Measurements from ENCODE around the gene HIP1. TPM values are rescaled to one million over a fixed set of nuclear protein-coding genes. Genes with fewer than 3 reads are reported as not detected.
"Not testable (repeated sequence)": the region's sequence is repeated elsewhere in the genome, so short reads cannot be mapped to it uniquely, and the experiment has no call there.

HIP1 gene
- total and polyA plus RNA-seq, 5 experiments from 2014 or later: 0.13 to 2.1 (median 1.6) TPM

- no peak for DNase-seq
- no peak for ATAC-seq
- no peaks in the 10 kb centered on the region for H3K9me3 Mint-ChIP-seq
- no peaks in the 10 kb centered on the region for H3K36me3 Mint-ChIP-seq
- H3K27ac Mint-ChIP-seq: no peak overlapping the region
- H3K4me1 Mint-ChIP-seq: peaks cover 0 to 2% (median 0%) of the 10 kb centered on the region in 4 donors
- H3K4me3 Mint-ChIP-seq: no peak overlapping the region
- POLR2A ChIA-PET: no interaction called here
- peaks cover 0 to 3% (median 0%) of the 10 kb centered on the region in 5 donors for H3K27me3 Mint-ChIP-seq
Measured at GRCh38 chr7:75604408-75604807, 134.3 kb downstream of the HIP1 start.

GRCh38 chr7:75602831-75603230, 135.9 kb downstream of the HIP1 start:
- H3K27me3 Mint-ChIP-seq, H3K4me1 Mint-ChIP-seq, ATAC-seq, H3K36me3 Mint-ChIP-seq, H3K27ac Mint-ChIP-seq, H3K9me3 Mint-ChIP-seq, H3K4me3 Mint-ChIP-seq, POLR2A ChIA-PET, DNase-seq: not testable (repeated sequence)

- POLR2A ChIA-PET: interaction anchor here (0.6 kb wide), 1 partner anchor 150 kb away, joined by 6 read pairs; no protein-coding TSS in a partner anchor
- Mint-ChIP-seq H3K9me3 (no peaks in the 10 kb centered on the region), H3K27ac (no peak overlapping the region), H3K36me3 (no peaks in the 10 kb centered on the region), H3K4me1 (peaks cover 0 to 2% (median 0%) of the 10 kb centered on the region in 4 donors), H3K27me3 (peaks cover 0 to 3% (median 0%) of the 10 kb centered on the region in 5 donors), H3K4me3 (no peak overlapping the region)
- ATAC-seq: no peak
- no peak for DNase-seq
Measured at GRCh38 chr7:75601539-75601938, 137.2 kb downstream of the HIP1 start.

- H3K27ac Mint-ChIP-seq, ATAC-seq, H3K36me3 Mint-ChIP-seq, H3K9me3 Mint-ChIP-seq, DNase-seq, POLR2A ChIA-PET, H3K4me1 Mint-ChIP-seq, H3K4me3 Mint-ChIP-seq, H3K27me3 Mint-ChIP-seq: not testable (repeated sequence)
Measured at GRCh38 chr7:75600748-75601147, 138.0 kb downstream of the HIP1 start.

GRCh38 chr7:75599244-75599781, 139.4 kb downstream of the HIP1 start:
- H3K27me3 Mint-ChIP-seq: no peaks in the 10 kb centered on the region
- peaks cover 0 to 2% (median under 1%) of the 10 kb centered on the region in 4 donors for H3K4me1 Mint-ChIP-seq
- DNase-seq: no peak
- H3K27ac Mint-ChIP-seq: no peak overlapping the region
- H3K9me3 Mint-ChIP-seq: no peaks in the 10 kb centered on the region
- POLR2A ChIA-PET: interaction anchor here (0.7 kb wide), 1 partner anchor 573 kb away, joined by 5 read pairs; no protein-coding TSS in a partner anchor
- no peaks in the 10 kb centered on the region for H3K36me3 Mint-ChIP-seq
- no peak overlapping the region for H3K4me3 Mint-ChIP-seq
- no peak for ATAC-seq

- no peak overlapping the region for H3K27ac Mint-ChIP-seq
- no peak for ATAC-seq
- H3K9me3 Mint-ChIP-seq: no peaks in the 10 kb centered on the region
- POLR2A ChIA-PET: no interaction called here
- DNase-seq: no peak
- no peaks in the 10 kb centered on the region for H3K36me3 Mint-ChIP-seq
- H3K27me3 Mint-ChIP-seq: peaks cover 0 to 3% (median 0%) of the 10 kb centered on the region in 5 donors
- no peak overlapping the region for H3K4me3 Mint-ChIP-seq
- H3K4me1 Mint-ChIP-seq: peaks cover 0 to 2% (median under 1%) of the 10 kb centered on the region in 4 donors
Measured at GRCh38 chr7:75596727-75597614, 141.8 kb downstream of the HIP1 start.

GRCh38 chr7:75595766-75596165, 143.0 kb downstream of the HIP1 start:
- H3K27ac Mint-ChIP-seq: no peak overlapping the region
- no peak for DNase-seq
- peaks cover 0 to 3% (median 0%) of the 10 kb centered on the region in 5 donors for H3K27me3 Mint-ChIP-seq
- H3K4me3 Mint-ChIP-seq: no peak overlapping the region
- no peaks in the 10 kb centered on the region for H3K9me3 Mint-ChIP-seq
- no peak for ATAC-seq
- H3K36me3 Mint-ChIP-seq: peaks cover 0 to 1% (median under 1%) of the 10 kb centered on the region in 3 donors
- H3K4me1 Mint-ChIP-seq: peaks cover 0 to 2% (median under 1%) of the 10 kb centered on the region in 4 donors
- POLR2A ChIA-PET: no interaction called here

GRCh38 chr7:75593500-75594184, 145.1 kb downstream of the HIP1 start:
- DNase-seq, POLR2A ChIA-PET, H3K4me3 Mint-ChIP-seq, H3K4me1 Mint-ChIP-seq, ATAC-seq, H3K27me3 Mint-ChIP-seq, H3K27ac Mint-ChIP-seq, H3K9me3 Mint-ChIP-seq, H3K36me3 Mint-ChIP-seq: not testable (repeated sequence)

GRCh38 chr7:75591467-75592255, 147.1 kb downstream of the HIP1 start:
- Mint-ChIP-seq H3K4me3 (no peak overlapping the region), H3K36me3 (peaks cover 0 to 10% (median 7%) of the 10 kb centered on the region in 3 donors), H3K27ac (no peak overlapping the region), H3K9me3 (peaks cover 0 to 7% (median 2%) of the 10 kb centered on the region in 9 donors), H3K4me1 (peaks cover 0 to 2% (median under 1%) of the 10 kb centered on the region in 4 donors), H3K27me3 (peaks cover 0 to 3% (median 0%) of the 10 kb centered on the region in 5 donors)
- POLR2A ChIA-PET: no interaction called here
- ATAC-seq: no peak
- peak in 1 of 10 donors; percentile 26 for DNase-seq

- Mint-ChIP-seq H3K27me3 (peaks cover 0 to 3% (median 0%) of the 10 kb centered on the region in 5 donors), H3K36me3 (peaks cover 0 to 10% (median 7%) of the 10 kb centered on the region in 3 donors), H3K27ac (no peak overlapping the region), H3K9me3 (peaks cover 0 to 7% (median 2%) of the 10 kb centered on the region in 9 donors), H3K4me1 (peaks cover 0 to 2% (median under 1%) of the 10 kb centered on the region in 4 donors), H3K4me3 (no peak overlapping the region)
- ATAC-seq (no peak), DNase-seq (no peak)
- POLR2A ChIA-PET: no interaction called here
Measured at GRCh38 chr7:75590373-75591005, 148.3 kb downstream of the HIP1 start.

- Mint-ChIP-seq H3K4me1 (no peaks in the 10 kb centered on the region), H3K9me3 (peaks cover 0 to 3% (median 0%) of the 10 kb centered on the region in 9 donors), H3K36me3 (no peaks in the 10 kb centered on the region), H3K27ac (no peak overlapping the region), H3K27me3 (no peaks in the 10 kb centered on the region), H3K4me3 (no peak overlapping the region)
- ATAC-seq (no peak), DNase-seq (no peak)
- POLR2A ChIA-PET: no interaction called here
Measured at GRCh38 chr7:75584354-75584753, 154.4 kb downstream of the HIP1 start.

GRCh38 chr7:75583255-75583654, 155.5 kb downstream of the HIP1 start:
- Mint-ChIP-seq H3K27ac (no peak overlapping the region), H3K27me3 (no peaks in the 10 kb centered on the region), H3K36me3 (no peaks in the 10 kb centered on the region), H3K4me1 (no peaks in the 10 kb centered on the region), H3K9me3 (no peaks in the 10 kb centered on the region), H3K4me3 (no peak overlapping the region)
- POLR2A ChIA-PET: no interaction called here
- DNase-seq (no peak), ATAC-seq (no peak)

Data from naive thymus-derived CD8-positive, alpha-beta T cell (primary cell).